ENCODE results near the gene NCAPD2.

DNA sequence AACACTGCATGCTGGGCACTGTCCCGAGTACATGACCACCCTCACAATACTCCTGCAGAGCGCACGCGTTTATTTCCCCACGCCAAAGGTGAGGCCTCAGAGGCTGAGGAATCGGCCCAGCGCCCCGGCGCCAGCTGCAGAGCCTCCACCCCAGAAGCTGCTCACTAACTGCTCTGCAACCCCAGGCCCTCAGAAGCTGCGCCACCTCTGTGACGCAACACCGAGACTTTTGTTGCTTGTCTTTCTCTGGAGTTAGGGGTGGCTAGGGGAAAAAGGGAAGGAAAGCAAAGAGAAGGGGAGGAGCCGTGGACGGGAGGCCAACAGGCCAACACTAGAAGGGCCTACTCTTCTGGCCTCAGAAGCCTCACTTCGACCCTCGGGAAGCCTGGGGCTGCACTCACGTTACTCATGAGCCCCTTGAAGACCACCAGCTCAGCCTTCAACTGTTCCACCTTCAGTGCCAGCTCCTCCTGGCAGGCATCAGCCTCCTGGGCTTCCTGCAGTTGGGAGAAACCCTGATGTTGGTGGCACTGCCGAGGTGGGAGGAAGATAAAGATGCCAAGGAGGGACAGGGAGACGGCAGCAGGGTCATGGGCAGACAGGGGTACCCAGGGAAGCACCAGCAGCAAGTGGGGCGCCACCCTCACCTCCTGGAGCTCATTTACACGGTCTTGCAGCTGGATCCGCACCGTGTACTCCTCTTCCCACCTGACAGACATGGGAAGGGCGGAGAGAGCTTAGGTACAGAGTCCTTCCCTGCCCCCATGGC is 56.6 kb downstream of the NCAPD2 start:
- TF ChIP-seq, protein P1, sequence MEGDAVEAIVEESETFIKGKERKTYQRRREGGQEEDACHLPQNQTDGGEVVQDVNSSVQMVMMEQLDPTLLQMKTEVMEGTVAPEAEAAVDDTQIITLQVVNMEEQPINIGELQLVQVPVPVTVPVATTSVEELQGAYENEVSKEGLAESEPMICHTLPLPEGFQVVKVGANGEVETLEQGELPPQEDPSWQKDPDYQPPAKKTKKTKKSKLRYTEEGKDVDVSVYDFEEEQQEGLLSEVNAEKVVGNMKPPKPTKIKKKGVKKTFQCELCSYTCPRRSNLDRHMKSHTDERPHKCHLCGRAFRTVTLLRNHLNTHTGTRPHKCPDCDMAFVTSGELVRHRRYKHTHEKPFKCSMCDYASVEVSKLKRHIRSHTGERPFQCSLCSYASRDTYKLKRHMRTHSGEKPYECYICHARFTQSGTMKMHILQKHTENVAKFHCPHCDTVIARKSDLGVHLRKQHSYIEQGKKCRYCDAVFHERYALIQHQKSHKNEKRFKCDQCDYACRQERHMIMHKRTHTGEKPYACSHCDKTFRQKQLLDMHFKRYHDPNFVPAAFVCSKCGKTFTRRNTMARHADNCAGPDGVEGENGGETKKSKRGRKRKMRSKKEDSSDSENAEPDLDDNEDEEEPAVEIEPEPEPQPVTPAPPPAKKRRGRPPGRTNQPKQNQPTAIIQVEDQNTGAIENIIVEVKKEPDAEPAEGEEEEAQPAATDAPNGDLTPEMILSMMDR (IDR thresholded peaks at IDR 0.05), result no peak
- no peak for TF ChIP-seq ZFX (IDR thresholded peaks at IDR 0.05; ENCODE audit: borderline replicate concordance)
